ENCODE results near the gene CHCHD4. TPM values are rescaled to one million over a fixed set of nuclear protein-coding genes. Genes with fewer than 3 reads are reported as not detected.

CHCHD4 gene
- total RNA-seq, 2 experiments from 2014 or later, result 17.3 to 18.1 TPM

- peaks cover 63% of the 10 kb centered on the region for H3K36me3 Mint-ChIP-seq (ENCODE audit: low read depth)
- DNase-seq (peak; percentile 14), ATAC-seq (no peak)
- peaks cover 19% of the 10 kb centered on the region for H3K9me3 Mint-ChIP-seq (ENCODE audit: insufficient read depth)
- ChIA-PET POLR2A (interaction anchor here (0.9 kb wide), 1 partner anchor 17 kb away, joined by 3 read pairs; no protein-coding TSS in a partner anchor), CTCF (interaction anchor here (1.2 kb wide), 1 partner anchor 46 kb away, joined by 3 read pairs; no protein-coding TSS in a partner anchor)
- H3K27me3 Mint-ChIP-seq (ENCODE audit: low read depth), result no peaks in the 10 kb centered on the region
- H3K27ac Mint-ChIP-seq, result no peak overlapping the region
- H3K4me3 Mint-ChIP-seq, result no peak overlapping the region
- H3K4me1 Mint-ChIP-seq (ENCODE audit: low read depth), result no peaks in the 10 kb centered on the region
Measured at GRCh38 chr3:14156843-14157561, 32.3 kb upstream of the CHCHD4 start.

- Mint-ChIP-seq H3K4me1 (ENCODE audit: low read depth) (no peaks in the 10 kb centered on the region), H3K27ac (no peak overlapping the region), H3K36me3 (ENCODE audit: low read depth) (peaks cover 55% of the 10 kb centered on the region), H3K9me3 (ENCODE audit: insufficient read depth) (peaks cover 11% of the 10 kb centered on the region), H3K27me3 (ENCODE audit: low read depth) (no peaks in the 10 kb centered on the region), H3K4me3 (no peak overlapping the region)
- POLR2A ChIA-PET, result no interaction called here
- CTCF ChIA-PET, result interaction anchor here (1.2 kb wide), 1 partner anchor 47 kb away, joined by 3 read pairs; no protein-coding TSS in a partner anchor
- DNase-seq (no peak), ATAC-seq (no peak)
Measured at GRCh38 chr3:14156201-14156600, 31.5 kb upstream of the CHCHD4 start.

DNA sequence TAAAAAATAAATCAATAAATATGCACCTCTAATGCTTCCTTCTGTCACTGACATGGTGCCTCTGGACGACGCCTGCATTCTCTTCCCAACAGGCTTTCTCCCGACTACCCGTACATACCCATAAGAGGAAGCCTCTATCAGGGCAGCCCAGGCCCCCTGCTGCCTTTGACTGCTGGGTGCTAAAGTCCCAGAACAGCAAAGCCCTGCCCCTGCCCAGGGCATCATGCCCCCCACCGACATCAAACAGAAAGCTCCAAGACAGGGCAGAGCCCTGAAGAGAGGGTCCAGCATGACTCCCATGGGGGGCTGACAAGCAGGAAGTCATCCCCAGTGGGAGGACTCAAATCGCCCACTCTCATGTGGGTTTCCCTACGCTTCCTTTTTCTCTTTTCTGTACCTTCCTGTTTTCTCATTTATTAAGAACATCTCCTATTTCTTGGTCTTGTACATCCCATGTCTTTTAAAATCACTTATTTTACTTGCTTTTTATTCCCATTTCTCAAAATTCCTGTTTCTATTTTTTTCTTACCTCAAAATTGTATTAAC is 30.3 kb upstream of the CHCHD4 start:
- Mint-ChIP-seq H3K9me3 (ENCODE audit: insufficient read depth) (no peaks in the 10 kb centered on the region), H3K27ac (no peak overlapping the region), H3K4me3 (no peak overlapping the region), H3K4me1 (ENCODE audit: low read depth) (no peaks in the 10 kb centered on the region), H3K27me3 (ENCODE audit: low read depth) (no peaks in the 10 kb centered on the region), H3K36me3 (ENCODE audit: low read depth) (peaks cover 46% of the 10 kb centered on the region)
- no peak for ATAC-seq
- ChIA-PET CTCF (no interaction called here), POLR2A (interaction anchor here (1.0 kb wide), 1 partner anchor 21 kb away, joined by 3 read pairs; no protein-coding TSS in a partner anchor)
- DNase-seq, result no peak

- no peaks in the 10 kb centered on the region for H3K27me3 Mint-ChIP-seq (ENCODE audit: low read depth)
- no peak for ATAC-seq
- no peaks in the 10 kb centered on the region for H3K4me1 Mint-ChIP-seq (ENCODE audit: low read depth)
- ChIA-PET CTCF (no interaction called here), POLR2A (no interaction called here)
- DNase-seq, result no peak
- H3K27ac Mint-ChIP-seq, result no peak overlapping the region
- no peak overlapping the region for H3K4me3 Mint-ChIP-seq
- H3K36me3 Mint-ChIP-seq (ENCODE audit: low read depth), result peaks cover 41% of the 10 kb centered on the region
- H3K9me3 Mint-ChIP-seq (ENCODE audit: insufficient read depth), result no peaks in the 10 kb centered on the region
Measured at GRCh38 chr3:14154276-14154675, 29.6 kb upstream of the CHCHD4 start.

DNA sequence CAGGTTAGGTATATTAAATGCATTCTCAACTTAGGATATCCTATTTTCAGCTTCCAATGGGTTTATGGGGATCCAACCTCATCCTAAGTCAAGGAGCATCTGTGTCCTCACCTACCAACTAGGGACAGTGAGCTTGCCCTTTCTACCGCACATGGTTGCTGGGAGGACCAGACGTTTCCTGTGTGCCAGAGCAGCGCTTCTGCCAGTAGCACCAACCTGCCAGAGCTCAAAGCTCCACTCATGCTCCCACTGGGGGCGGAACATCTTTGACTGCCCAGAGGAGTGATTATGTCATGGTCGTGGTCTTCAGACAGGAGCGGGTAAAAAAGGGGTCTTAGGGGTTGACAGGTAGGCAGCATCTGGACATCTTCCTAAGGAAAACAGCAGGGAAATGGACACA is 29.0 kb upstream of the CHCHD4 start:
- POLR2A ChIA-PET, result no interaction called here
- no peaks in the 10 kb centered on the region for H3K4me1 Mint-ChIP-seq (ENCODE audit: low read depth)
- no peak overlapping the region for H3K4me3 Mint-ChIP-seq
- ATAC-seq (no peak), DNase-seq (no peak)
- CTCF ChIA-PET, result interaction anchor here (0.9 to 1.1 kb wide), 2 partner anchors 31 to 50 kb away, joined by 3 to 4 read pairs; no protein-coding TSS in a partner anchor
- no peak overlapping the region for H3K27ac Mint-ChIP-seq
- H3K9me3 Mint-ChIP-seq (ENCODE audit: insufficient read depth), result no peaks in the 10 kb centered on the region
- H3K36me3 Mint-ChIP-seq (ENCODE audit: low read depth), result peaks cover 35% of the 10 kb centered on the region
- H3K27me3 Mint-ChIP-seq (ENCODE audit: low read depth), result no peaks in the 10 kb centered on the region

GRCh38 chr3:14152963-14153355 is 28.3 kb upstream of the CHCHD4 start:
- Mint-ChIP-seq H3K27ac (no peak overlapping the region), H3K9me3 (ENCODE audit: insufficient read depth) (no peaks in the 10 kb centered on the region)
- POLR2A ChIA-PET, result no interaction called here

DNA sequence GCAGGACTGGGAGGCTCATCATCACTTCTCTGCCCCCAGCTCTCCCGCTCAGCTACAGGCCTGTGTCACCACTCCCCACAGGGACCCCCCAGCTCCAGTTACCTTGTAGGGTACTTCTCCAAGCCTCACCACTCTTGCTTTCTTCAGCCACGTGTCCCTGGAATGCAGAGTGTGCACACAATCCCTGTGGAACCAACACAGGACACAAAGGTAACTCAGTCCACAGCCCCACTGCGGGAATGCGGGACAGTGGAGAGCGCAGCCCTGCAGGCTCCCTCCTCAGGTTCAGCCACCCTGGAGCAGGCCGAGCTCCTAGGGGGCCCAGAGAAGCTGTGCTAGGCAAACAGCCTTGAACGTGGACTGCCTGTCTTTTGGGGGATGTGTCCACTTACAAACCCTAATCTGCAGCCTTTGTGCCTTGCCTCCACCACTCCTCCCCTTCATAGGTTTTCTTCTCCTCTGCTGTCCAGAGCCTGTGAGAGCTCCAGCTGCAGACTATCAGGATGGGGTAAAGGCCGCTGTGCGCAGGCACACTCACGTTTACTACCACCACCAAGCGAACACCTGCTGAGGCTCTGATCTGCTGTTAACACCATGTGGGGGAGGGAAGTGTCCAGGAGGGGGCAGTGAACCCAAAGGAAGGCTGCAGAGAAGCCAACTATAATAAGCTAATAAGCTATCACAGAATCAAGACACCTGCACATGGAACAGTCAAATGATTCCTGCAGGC is 27.7 kb upstream of the CHCHD4 start:
- H3K27me3 Mint-ChIP-seq (ENCODE audit: low read depth), result no peaks in the 10 kb centered on the region
- ATAC-seq, result peak; percentile 18
- POLR2A ChIA-PET, result no interaction called here

More at GRCh38 chr3:14152963-14153355, 28.3 kb upstream of the CHCHD4 start:
- Mint-ChIP-seq H3K4me1 (ENCODE audit: low read depth) (no peaks in the 10 kb centered on the region), H3K4me3 (no peak overlapping the region), H3K27me3 (ENCODE audit: low read depth) (no peaks in the 10 kb centered on the region), H3K36me3 (ENCODE audit: low read depth) (peaks cover 31% of the 10 kb centered on the region)
- CTCF ChIA-PET, result interaction anchor here (0.5 to 1.5 kb wide), 6 partner anchors 9 to 1417 kb away, joined by 3 to 6 read pairs (median 4); no protein-coding TSS in a partner anchor
- ATAC-seq (no peak), DNase-seq (no peak)

GRCh38 chr3:14151471-14152083 is 26.9 kb upstream of the CHCHD4 start:
- H3K4me3 Mint-ChIP-seq, result no peak overlapping the region
- ChIA-PET POLR2A (interaction anchor here (1.1 kb wide), 1 partner anchor 27 kb away, joined by 6 read pairs; the partner anchor contains the start of genes LSM3 and XPC), CTCF (interaction anchor here (1.0 to 1.5 kb wide), 4 partner anchors 19 to 52 kb away, joined by 3 to 6 read pairs (median 4); partner anchors contain the start of genes LSM3 and XPC)
- H3K27ac Mint-ChIP-seq, result no peak overlapping the region
- H3K36me3 Mint-ChIP-seq (ENCODE audit: low read depth), result peaks cover 35% of the 10 kb centered on the region
- H3K9me3 Mint-ChIP-seq (ENCODE audit: insufficient read depth), result no peaks in the 10 kb centered on the region
- no peak for DNase-seq
- no peaks in the 10 kb centered on the region for H3K4me1 Mint-ChIP-seq (ENCODE audit: low read depth)
- no peak for ATAC-seq
- H3K27me3 Mint-ChIP-seq (ENCODE audit: low read depth), result no peaks in the 10 kb centered on the region

More for the DNA sequence above, 27.7 kb upstream of the CHCHD4 start:
- Mint-ChIP-seq H3K27ac (no peak overlapping the region), H3K4me1 (ENCODE audit: low read depth) (no peaks in the 10 kb centered on the region), H3K36me3 (ENCODE audit: low read depth) (peaks cover 32% of the 10 kb centered on the region), H3K4me3 (no peak overlapping the region), H3K9me3 (ENCODE audit: insufficient read depth) (no peaks in the 10 kb centered on the region)
- CTCF ChIA-PET, result interaction anchor here (0.5 to 1.5 kb wide), 7 partner anchors 8 to 1418 kb away, joined by 3 to 6 read pairs (median 4); no protein-coding TSS in a partner anchor
- no peak for DNase-seq

DNA sequence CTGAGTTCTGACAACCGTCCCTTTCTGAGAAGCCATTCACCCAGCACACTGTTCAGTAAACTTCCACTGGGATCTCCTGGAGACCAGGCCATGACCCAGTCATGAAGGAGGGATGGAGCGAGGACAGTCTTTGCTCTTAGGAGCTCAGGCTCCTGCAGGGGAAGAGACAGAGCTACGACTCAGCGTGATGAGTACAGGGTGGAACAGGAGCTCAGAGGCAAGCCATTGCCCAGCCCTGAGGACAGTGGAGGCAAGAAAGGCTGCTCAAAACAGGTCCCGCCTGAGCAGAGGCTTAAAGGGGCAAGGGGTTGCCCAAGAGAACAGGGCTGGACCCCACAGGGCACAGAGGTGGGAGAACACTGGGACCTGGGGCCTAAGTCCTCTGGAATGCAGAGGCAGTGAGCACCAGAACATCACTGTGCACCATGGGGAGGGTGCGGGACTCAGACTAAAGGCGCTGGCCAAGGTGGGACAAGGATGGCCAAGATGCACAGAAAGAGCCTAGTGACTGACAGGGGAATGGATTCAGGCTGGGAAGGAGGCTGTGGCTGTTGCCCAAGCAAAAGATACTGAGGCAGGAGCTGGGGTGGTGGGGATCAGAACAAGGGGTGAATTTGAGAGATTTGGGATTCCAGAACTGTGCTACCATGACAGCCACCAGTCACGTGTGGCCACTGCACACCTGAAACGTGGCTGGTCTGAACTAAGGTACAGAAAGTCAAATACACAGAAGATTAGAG is 26.0 kb upstream of the CHCHD4 start:
- Mint-ChIP-seq H3K27ac (no peak overlapping the region), H3K9me3 (ENCODE audit: insufficient read depth) (no peaks in the 10 kb centered on the region), H3K4me3 (no peak overlapping the region), H3K27me3 (ENCODE audit: low read depth) (no peaks in the 10 kb centered on the region), H3K4me1 (ENCODE audit: low read depth) (no peaks in the 10 kb centered on the region), H3K36me3 (ENCODE audit: low read depth) (peaks cover 35% of the 10 kb centered on the region)
- DNase-seq (no peak), ATAC-seq (no peak)
- POLR2A ChIA-PET, result interaction anchor here (0.6 to 1.1 kb wide), 2 partner anchors 28 to 256 kb away, joined by 4 to 6 read pairs; partner anchors contain the start of genes LSM3 and XPC
- CTCF ChIA-PET, result interaction anchor here (1.0 to 1.5 kb wide), 3 partner anchors 20 to 53 kb away, joined by 3 to 6 read pairs (median 3); partner anchors contain the start of genes LSM3 and XPC

GRCh38 chr3:14150078-14150477 is 25.4 kb upstream of the CHCHD4 start:
- no peak overlapping the region for H3K27ac Mint-ChIP-seq
- H3K4me3 Mint-ChIP-seq, result no peak overlapping the region
- POLR2A ChIA-PET, result interaction anchor here (0.6 kb wide), 2 partner anchors 255 to 785 kb away, joined by 3 to 4 read pairs; no protein-coding TSS in a partner anchor
- peaks cover 38% of the 10 kb centered on the region for H3K36me3 Mint-ChIP-seq (ENCODE audit: low read depth)
- no peaks in the 10 kb centered on the region for H3K9me3 Mint-ChIP-seq (ENCODE audit: insufficient read depth)
- CTCF ChIA-PET, result no interaction called here
- no peak for DNase-seq
- no peak for ATAC-seq
- H3K4me1 Mint-ChIP-seq (ENCODE audit: low read depth), result peaks cover 4% of the 10 kb centered on the region
- no peaks in the 10 kb centered on the region for H3K27me3 Mint-ChIP-seq (ENCODE audit: low read depth)

All from activated CD8-positive, alpha-beta T cell treated with anti-CD3 and anti-CD28 coated beads, Interleukin-2, amount 10 ng/mL, durations not matched to agents 7 days and 5 days (primary cell).